GM19372 (cell line): Measurements from ENCODE around the gene G3BP2.

Experiments used
- ATAC-seq: cut with Tn5 transposase; IDR thresholded peaks from one replicate; pipeline ENCODE4 v1.9.1; 2021; ENCODE audit warnings: mild to moderate bottlenecking, low read depth, moderate library complexity; ENCODE audit not compliant: unreplicated experiment

The G3BP2 gene

DNA sequence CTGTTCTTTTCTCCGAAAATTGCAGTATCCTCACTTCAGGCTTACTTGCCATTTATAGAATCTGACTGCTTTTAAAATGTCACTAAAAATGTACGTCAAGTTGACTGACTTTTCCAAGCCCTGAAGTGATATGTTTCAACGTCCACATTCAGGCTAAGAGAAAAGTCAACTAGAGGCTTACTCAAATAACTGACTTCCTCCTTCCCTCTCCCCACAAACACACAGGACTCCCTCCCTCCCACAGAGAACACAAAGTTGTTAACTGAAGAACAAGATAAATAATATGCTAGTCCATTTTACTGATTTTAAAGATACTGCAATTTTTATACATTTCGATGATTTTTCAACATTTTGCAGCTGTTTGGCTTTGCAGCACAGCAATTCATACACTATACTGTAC lies 29.1 kb downstream of the G3BP2 start:
- no peak for ATAC-seq

DNA sequence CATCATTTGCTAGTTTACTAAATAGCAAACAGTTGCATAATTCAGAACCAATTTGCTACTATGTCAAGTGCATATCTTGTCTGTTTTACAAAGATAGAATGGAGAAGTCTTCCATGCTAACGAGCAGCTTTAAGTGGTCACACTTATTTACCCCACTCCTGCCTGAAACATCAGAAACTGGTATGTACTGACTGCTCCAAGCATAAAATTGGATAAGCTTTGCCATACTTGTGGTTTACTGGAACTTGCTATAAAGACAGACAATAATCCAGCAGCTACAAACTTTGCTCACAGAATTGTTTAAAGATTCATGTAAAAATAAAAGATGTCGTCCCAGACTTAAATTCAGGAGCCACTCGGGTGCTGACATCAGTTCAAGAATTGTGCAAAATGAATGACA lies 29.6 kb downstream of the G3BP2 start:
- no peak for ATAC-seq

DNA sequence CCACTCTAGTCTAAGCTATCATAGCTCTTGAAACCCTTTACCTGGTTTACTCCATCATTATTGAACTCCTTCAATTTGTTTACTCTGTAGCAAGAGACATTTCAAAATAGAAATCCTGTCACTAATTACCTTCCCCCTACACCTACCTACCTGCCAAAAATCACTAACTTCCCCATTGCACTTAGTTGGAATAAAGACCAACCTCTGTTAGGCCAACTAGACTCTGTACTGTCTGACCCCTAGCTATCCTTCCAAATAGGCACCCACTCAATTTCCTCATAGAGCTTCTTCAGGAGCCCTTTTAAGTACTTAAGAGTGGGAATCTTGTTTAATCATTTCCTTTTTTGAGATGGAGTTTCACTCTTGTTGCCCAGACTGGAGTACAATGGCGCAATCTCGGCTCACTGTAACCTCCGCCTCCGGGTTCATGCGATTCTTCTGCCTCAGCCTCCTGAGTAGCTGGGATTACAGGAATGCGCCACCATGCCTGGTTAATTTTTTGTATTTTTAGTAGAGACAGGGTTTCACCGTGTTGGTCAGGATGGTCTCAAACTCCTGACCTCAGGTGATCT lies 34.0 kb downstream of the G3BP2 start:
- ATAC-seq = no peak

DNA sequence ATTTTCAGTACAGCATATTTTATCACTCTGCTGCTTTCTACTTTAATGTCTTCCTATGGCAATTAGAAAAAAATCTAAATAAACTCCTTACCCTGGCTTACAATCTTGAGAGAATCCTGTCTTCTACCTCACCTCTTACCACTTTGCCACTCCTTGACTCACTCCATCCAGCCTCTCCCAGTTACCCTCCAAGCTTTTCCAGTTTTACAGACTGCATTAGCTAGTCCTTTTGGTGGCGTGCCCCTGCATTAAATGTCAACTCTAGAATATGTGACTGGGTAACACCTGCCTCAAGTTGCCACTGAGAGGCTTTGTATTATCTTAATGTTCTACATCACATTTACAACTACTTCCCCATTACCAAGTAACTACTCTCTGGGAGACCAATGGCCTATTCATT lies 35.4 kb downstream of the G3BP2 start:
- no peak for ATAC-seq

DNA sequence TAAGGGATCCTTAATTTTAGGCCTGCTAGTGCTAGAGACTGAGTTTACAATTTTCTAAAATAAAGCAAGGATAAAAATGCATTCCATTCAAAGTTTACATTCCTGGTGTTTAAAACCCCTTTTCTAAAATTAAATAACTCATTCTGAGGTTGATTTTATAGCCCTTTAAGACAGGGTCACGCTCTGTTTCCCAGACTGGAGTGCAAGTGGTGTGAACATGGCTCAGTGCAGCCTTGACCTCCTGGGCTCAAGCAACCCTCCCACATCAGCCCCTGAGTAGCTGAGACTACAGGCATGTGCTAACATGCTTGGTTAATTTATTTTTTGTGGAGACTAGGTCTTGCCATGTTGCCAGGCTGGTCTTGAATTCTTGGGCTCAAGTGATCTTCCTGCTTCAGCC lies 36.0 kb downstream of the G3BP2 start:
- ATAC-seq = no peak

DNA sequence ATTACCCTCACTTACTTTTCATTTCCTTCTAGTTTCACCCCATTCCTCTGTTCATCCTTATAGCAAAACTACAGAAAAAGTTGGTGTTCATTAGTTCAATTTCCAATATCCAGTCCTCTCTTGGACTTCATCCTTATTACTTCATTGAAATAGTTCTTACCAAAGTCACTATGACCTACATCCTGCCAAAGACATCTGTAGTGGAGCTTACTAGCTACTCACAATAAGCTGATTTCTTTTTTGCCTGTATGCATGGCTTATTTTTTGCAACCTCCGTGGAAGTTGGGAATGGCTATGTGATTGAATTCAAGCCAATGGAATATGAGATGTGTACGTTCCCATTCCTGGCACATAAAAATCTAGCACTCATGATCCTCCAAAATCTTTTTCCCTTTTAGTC lies 38.3 kb downstream of the G3BP2 start:
- no peak for ATAC-seq

DNA sequence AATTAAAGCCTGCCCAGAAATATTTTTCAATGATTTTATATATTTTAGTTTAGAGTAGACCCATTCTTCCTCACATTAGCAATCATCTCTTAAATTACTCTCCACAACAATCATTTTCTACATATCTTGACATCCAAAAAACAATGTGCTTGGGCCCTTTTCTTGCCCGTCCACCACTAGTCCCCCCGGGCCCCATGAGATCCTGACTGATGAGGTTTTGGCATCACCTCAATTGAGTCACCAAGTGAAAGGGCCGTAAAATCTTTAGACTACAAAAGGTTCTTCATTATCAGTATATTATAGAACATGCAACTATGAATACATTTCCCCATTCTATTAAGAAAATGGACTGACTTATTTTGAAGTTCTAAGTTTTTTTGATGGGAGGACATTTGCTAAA lies 38.9 kb downstream of the G3BP2 start:
- no peak for ATAC-seq

DNA sequence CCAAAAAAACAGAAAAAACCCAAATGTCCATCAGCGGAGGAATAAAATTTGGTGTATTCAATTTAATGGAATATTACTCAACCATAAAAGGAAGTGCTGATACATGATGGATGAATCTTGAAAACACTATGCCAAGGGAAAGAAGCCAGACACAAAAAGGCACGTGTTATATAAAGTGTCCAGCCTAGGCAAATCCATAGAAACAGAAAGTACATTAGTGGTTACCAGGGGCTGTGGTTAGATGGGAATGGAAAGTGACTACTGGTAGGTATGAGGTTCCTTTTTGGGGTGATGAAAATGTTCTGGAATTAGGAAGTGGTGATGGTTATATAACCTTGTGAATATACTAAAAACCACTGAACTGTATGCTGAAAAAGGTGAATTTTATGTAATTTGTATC lies 39.4 kb downstream of the G3BP2 start:
- no peak for ATAC-seq

DNA sequence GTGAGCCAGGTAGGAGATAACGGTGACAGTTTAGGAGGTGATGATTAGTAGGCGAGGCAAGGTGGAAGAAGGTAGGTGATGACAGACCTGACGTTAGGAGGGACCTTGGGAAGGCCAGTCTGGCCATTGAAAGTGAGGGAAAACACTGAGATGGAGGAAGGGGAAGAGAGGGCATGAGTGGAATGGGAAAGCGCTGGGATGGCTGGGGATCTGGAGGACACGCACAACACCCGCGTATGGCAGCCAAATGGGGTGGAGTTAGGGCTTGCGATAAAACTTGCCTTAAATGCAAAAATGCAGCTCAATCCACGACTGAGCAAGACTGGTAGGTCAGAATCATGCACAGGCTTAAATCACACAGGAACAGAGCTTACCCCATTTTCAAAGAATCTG lies 42.3 kb downstream of the G3BP2 start:
- no peak for ATAC-seq

DNA sequence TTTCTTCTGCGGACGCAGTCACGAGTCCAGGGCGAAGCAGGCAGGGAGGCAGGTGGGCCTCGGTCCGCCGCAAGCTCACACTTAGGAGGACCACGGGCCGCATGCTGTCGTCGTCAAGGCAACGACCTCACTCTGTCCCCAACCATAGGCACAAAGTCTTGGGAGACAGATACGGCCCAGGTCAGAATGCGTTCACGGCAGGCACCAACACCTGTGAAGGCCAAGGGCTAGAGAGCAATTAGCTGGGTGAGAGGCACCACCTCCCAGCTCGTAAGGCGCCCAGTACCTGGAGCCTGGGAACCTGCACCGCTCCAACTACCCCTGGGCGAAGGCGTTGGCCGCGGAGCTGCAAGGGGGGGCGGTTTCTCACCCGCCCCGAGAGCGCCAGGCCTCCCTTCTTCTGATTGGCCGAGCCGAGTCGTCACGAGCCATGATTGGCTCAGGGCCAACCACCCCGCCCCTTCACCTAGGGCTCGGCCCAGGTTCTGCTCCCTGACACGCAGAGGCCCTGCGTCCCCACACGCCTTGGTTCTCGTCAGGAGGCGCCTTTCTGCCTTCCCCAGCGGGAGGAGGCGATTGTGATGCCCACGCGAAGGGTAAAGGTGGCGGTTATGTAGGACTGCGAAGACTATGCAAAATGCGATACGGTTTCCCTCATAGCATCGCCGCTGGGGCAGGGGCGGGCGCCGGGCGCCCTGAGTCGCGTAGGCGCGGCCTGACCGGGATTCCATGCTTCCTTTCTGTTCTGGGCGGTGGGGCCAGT lies 42.9 kb downstream of the G3BP2 start, which contains the start of gene CDKL2:
TSS of gene CDKL2 (minus strand) at position 355 of the 763 bp plus-strand sequence. CDS start 4,540 bp downstream, outside the sequence.
- peak; percentile 98 for ATAC-seq

DNA sequence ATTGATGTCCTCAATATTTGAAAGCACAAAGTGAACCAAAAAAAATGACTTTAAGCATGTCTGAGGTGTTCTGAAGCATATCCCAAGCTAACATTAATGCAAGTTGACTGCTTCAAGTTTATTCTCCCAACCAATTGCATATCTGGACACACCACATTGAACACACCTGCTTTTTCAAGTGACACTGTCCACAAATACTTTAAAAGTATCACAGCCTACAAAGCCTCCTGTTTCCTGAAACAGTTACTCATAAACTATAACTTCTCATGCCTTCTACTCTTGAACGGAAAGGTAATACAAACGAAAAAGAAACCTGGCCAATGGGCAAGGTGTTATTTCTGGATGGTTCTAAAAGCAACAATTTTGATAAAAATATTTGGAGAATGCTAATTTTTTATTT lies 44.0 kb downstream of the G3BP2 start:
- ATAC-seq = no peak

DNA sequence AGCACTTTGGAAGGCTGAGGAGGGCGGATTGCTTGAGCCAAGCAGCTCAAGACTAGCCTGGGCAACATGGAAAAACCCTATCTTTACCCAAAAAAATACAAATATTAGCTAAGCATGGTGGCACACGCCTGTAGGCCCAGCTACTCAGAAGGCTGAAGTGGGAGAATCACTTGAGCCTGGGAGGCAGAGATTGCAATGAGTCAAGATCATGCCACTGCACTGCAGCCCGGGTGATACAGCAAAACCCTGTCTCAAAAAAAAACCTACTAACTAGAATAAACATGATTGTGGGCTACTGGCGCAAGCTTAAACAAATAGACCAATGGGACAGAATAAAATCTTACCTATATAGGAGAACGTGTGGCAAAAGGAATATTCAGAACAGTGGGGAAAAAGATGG lies 50.2 kb downstream of the G3BP2 start:
- ATAC-seq = no peak

DNA sequence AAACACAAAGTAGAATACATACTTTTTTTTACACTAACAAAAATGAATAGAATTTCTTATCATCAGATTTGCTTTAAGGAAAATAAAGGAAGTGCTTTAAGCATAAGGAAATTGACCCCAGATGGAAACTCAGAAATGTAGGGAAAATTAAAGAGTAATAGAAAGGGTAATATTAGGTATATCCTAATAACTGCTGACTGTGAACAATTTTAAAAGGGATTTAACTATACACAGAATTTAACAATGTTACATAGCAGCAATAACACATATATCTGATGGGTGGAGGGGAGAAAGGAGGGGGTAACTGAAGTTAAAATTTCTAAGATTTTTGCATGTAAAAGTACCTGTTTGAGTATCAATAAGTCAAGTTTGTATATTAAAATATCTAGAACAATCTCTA lies 51.5 kb downstream of the G3BP2 start:
- ATAC-seq = no peak

DNA sequence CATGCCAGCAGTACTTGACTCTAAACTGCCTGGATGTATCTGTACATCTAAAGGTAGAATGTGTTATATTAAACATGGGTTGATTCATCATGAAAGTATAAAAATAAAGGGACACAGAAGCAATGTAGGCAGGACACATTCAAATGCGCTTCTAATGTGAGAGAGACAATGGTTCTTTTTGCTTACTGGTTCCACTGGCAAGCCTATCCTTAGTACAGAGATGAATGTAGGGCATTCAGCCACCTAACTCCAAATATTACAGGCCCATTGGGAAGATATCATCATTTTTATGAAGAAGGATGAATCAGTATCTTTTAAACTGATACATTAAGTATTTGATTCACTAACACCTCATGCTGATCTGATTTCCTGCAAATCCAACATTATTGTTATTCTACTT lies 60.9 kb downstream of the G3BP2 start:
- no peak for ATAC-seq

DNA sequence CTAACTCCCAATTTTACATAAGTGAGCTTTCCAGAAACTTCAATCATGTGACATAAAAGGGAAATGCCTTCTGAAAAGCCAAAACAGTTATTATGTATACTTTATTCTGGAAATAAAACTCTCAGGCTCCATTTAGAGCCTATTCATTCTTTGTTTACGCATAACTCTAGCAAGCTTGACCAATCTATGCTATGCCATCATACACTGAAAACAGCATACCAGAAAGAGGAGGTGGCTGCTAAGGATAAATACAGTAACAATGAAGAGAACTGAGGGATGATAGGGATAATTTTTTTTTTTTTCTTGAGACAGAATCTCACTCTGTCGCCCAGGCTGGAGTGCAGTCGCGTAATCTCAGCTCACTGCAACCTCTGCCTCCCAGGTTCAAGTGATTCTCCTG lies 67.3 kb downstream of the G3BP2 start:
- ATAC-seq = no peak

DNA sequence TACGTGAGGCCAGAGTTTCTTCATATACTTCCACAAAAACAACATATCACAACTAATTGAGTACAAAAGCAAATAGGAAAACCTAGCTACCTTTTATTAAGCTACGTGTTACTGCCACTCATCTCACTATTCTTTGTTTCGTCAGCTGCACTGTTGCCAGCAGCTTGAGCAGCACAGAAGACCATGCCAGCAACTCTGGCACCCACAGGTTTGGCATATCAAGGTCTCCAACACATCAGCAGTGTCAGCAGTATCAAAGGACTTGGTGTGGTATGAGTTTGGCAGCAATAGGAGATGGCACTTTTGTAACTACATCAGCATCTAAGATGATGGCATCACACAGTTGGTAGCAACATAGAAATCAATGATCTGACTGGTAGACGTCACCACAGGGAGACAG lies 73.6 kb downstream of the G3BP2 start:
- no peak for ATAC-seq

DNA sequence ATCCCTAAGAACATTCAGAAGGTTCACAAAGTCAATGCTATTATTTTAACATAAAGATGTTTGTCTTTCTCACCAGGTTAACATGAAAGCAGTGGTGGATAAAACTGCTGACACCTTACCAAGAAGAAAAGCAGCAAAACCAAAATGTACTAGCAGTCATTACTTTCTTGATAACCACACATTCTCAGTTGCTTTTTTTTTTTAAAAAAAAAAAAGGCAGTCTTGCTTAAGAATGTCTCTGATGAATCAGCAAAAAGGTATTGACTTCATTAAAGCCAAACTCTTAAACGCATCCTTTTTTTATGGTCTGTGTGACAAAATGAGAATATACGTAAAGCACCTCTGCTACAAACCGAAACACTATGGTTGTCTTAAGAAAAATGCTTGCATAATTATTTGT lies 74.8 kb downstream of the G3BP2 start:
- no peak for ATAC-seq

DNA sequence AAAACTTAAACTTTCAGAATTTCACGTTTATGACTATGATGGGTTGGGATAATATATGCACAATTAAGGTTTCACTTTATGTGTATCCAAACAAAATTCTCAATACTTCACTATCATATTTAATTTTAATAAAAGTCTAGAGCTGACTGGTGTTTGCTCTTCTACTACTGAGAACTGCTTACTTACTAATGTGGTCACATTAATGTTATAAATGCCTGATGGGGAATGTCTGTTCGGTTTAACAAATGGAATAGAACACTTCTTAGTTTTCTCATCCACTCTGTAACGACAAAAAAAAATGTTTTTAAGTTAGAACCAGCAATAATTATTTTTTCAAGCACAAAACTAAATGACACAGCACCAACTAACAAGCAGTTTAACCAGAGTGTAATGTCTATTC lies 77.2 kb downstream of the G3BP2 start:
- ATAC-seq = no peak

DNA sequence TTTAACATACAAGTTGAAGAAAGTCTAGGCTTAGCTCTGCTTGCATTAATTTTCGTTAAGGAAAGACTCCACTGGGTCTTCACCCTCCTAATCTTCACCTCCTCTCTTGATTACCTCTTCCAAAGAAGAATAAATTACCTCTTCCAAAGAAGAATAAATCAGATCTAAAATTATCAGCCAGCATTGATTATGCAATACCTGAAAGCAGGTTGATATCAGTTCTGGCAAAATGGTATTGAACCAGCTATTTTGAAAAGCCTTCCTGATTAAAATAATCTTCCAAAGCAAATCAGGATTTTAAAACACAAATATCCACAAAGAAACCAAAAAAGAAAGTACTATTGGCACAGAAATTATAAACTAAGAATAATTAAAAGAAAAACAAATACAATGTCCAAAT lies 79.8 kb downstream of the G3BP2 start:
- no peak for ATAC-seq
